Right hindlimb (tissue), 1 donor: ENCODE measurements around the gene SH2D1B.

Source experiments
- DNase-seq: peaks from one replicate; pipeline ENCODE4 v3.0.0-alpha.2; 2018

Gene SH2D1B

DNA sequence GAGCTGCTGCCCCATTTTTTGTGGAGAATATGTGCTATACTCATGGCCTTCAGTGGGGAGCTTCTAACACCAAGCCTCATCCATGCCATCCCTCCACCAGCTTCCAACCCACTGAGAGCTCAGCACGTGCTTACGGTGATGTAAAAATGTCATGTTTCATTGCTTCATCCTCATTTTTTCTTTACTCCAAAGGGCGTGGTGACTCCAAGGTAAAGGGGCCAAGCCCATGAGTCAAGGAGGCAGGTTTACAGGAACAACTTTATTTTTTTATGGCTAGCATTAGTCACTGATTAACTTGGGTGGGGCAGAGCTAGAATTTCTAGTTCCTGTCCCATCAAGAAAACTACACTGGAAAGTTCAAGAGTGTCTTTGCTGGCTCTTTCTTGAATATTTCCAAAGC is 30.6 kb downstream of the SH2D1B start, which contains the start of gene C1orf226:
C1orf226 (plus strand) TSS at position 346 of the 400 bp plus-strand sequence. CDS start 174 bp downstream, outside the sequence.
- no peak for DNase-seq

DNA sequence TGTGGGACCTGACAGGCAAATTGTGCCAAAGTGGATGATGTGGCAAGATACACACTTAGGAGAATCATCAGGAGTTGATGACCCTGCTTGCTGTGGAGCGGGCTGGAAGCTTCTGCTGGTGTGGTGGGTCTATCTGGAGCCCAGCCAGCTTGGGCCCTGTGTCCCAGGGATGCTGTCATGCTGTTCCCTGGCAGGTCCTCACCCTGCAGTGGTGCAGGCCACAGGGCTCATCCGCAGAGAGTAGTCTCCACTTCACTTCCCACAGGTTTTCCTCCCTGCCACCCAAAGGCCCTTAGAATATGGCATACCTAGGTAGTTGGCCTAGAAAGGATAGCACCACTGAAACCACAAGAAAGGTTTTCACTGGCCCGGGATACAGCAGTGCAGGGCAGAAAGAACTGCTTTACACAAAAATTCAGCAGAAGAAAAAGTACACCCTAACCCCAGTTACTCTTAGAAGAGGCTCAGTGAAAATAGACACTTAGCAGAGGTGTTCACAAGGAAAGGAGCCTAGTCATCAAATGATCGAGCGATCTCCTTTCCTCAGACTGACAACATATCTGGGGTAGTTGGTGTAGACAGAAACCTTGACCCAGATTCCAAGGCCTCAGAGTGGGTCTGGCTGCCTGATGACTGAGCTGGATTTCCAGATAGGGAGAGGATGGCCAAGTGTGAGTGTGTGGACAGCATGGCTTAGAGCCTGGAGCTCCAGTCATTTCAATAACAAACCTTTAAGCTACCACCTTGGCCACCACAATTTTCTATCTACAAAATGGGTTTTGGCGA is 31.7 kb downstream of the SH2D1B start:
- DNase-seq = no peak

DNA sequence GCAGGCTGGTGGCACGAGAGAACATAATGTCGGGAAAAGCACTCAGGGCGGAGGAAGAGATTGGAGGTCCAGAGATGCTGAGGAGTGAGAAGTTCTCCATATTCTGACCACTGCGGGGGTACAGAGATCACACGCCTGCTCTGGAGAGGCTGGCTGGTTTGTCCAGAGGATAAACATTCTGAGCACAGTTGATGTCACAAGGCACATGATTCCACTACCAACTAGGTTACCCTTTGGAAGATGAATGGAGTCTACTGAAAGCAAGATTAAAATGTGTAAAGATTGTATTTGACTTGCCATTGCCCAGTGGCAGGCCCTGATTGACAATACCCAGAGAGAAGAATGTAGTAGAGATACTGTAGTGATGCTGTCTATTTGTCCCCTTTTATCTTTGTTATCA is 35.2 kb downstream of the SH2D1B start, which contains the start of gene SPATA46:
SPATA46 (minus strand) TSS at position 164 of the 400 bp plus-strand sequence; CDS start at position 100, 64 bp downstream.
- DNase-seq = no peak

DNA sequence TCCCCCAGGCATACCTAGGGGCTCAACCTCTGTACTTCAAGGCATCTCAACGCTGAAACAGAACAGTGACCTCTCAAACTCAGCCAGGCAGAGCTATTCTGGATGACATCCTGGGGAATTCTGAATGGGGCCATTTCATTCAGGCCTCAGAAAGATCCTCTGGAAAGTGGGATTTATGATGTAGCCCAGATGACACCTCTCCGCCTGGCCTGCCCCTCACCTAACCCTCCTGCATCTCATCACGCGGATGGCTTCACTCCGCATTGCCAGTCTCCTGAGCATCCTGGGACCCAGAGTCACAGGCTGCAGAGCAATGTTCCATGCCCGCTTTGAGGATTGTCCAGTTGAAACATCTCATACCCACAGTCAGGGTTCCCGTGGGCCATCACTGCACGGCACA is 36.5 kb downstream of the SH2D1B start:
- DNase-seq = no peak

DNA sequence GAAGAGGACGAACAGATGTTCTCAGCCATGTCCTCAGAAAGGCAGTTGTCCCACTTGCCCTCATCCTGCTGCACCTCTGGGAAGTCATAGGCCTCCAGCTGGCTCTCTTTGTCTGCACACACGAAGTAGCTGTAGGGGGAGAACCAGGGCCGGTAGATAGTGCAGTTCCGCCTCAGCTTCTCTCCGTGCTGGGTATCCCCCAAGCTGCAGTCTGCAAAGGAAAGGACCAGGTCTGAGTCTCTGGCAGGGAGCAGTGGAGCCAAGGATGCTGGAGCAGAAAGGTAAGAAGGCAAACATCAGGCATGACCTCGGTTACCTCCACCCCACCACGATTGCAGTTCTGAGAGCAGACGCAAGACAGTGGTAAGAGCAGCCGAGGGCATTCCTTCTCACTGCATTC is 37.5 kb downstream of the SH2D1B start:
- DNase-seq = no peak

DNA sequence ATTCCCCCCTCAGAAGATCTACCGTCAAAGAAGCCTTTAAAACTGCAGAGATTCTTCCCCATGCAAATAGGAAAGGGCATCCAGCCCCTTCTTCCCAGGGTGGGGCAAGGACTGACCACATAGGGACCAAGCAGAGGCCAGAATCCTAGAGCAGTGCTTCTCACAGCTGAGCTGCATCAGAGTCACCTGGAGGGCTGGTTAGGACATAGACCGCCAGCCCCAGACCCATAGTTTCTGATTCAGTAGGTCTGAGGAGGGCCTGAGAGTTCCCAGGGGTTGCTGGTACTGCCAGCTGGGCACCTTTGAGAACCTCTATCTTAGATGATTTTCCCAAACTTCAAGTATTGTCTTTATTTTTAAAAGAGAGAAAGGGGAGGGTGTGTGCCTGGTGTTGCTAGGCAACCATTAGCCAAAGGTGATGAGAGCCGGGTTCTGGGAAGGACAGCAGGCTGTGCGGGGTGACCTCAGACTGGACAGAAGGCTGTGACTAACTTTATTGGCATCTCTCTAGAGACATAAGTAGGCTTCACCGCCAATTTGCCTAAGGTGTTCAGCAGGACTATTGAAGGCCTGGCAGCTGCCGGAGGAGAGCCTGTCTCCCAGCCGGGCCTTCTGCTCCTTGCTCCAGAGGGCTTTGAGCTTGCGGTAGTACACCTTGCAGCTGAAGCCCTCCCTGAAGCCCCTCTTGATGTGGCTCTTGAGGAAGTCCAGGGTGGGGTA is 38.2 kb downstream of the SH2D1B start:
- no peak for DNase-seq

DNA sequence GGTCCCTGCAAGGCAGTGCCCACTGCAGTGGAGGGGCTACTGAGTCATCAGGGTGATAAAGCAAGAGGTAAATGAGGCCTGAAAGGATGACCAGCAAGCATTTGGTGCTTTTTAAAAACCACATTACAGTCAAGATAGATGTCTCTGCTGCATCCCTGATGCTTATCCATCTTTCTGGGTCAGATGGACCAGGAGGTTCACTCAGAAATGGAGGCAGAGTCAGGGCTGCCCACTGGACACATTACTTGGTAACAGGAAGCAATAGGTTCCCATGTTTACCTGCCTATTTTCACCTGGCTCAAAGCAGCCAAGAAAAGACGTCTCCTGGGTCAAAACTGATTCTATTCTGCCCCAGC is 38.9 kb downstream of the SH2D1B start:
- no peak for DNase-seq

DNA sequence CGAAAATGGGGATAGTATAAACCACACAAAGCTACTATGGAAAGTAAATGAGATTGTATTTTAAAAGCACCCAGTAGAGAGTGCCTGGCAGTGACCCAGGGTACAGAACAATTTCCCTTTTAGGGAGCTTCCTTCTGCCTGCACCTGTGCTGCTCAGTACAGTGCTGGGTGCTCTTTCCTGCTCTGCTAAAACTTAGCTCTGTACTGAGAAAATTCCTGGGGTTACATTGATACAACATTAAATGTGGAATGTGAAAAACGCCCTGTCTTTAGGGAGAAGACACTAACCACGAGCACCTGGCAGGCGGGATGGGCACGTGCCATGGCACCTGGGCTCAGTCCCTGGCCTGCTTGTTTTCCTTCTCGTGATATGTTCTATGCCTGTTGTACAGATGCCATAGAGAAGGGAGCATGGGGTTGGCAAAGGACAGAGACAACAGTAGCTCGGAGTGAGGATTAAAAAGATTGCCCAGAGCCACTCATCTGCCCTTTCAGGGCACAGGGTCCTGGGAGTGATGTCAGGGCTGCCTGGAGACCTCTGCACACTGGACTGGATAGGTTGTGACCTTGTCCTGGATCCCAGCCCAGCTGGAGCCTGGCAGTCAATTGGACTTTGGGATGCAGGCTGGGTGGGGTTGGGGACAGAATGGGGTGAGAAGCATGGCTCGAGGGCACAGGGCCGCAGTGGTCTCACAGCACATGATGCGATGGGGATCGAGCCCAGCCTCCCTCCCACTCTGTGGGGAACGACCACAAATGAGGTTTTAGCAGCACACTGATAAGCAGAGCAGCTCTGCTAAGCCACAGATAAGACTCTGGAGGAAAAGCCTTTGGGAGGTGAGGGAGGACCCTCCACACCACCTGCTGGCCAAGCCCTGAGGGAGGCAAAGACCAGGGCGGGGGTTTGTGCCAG is 39.5 kb downstream of the SH2D1B start:
- no peak for DNase-seq

DNA sequence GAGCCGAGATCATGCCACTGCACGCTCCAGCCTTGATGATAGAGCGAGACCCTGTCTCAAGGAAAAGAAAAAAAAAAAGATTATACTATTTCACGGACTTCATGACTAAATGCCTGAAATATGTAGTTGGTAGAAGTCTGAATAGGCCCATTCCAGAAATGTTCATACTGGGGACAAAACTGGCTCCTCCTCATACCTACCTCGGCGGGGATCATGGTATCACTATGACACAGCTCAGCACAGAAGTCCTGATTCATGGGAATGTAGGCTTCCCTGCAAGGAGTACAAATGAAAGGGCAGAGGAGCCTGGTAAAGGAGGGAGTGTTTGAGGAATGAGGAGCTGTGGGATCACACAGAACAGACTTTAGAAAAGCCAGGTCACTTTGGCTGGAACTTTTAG is 40.3 kb downstream of the SH2D1B start:
- DNase-seq = no peak

DNA sequence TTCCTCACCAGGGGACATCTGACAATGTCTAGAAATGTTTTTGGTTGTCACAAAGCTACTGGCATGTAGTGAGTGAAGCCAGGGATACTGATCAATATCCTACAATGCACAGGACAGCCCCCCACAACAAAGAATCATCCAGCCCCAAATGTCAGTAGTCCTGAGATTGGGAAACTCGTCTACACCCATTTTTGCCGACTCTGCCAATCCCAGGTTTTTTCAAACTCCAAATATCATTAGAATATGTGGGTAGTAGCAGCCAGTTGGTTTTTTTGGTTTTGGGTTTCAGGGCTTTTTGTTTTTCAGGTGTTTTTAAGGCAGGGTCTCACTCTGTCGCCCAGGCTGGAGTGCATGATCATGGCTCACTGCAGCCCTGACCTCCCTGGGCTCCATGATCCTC is 41.2 kb downstream of the SH2D1B start:
- no peak for DNase-seq

DNA sequence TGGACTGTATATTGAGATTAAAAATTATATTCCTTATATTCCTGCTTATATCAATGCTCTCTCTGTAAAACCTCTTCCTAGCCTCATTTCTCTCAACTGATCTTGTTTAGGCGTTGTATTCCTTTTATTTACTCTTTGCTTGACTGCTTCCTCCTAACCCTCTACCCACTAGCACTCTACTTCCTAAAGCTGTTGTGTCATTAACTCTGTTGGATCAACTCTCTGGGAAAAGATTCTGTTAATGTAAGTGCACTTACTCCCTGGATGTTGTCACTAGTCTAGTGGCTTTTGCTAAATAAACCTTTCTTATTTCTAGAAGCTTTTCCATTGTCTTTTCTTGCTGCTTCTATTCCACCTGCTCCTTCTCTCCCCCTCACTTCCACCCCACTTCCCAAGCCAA is 41.8 kb downstream of the SH2D1B start:
- DNase-seq = no peak

DNA sequence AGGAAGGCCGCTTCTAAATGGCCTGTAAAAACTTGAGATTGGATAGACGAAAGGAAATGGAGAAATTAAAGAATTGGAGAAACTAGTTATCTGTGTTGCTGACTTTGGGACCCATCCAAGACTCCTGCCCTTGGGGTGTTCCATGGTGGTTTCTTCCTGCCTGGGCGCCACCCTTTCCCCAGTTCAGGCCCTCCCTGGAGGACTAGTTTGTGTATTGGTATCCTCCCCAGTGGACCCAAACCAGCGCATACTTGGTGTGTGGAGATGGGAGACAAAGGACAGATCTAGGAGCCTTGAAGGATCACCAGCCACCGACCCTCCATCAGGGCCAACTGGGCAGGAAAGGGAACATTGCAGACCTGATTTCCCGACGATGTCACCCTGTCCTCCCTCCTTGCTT is 42.4 kb downstream of the SH2D1B start:
- no peak for DNase-seq

DNA sequence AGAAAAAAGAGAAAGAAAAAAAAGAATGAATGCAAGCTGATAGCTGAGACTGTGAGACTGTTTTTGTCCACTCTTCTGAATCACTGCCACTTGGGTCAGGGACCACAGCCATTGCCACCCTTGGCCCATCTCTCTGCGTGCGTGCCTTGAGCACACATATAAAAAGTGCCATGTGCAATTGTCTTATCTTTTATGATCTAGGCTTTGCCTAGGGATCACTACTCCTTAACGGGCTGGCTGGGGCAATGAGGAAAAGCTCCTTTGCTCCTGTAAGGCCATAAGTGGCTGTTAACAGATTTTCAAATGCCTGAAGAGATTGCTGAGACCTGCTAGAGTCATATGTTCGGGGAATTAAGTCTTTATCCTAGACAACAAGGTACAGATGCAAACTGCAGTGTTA is 43.5 kb downstream of the SH2D1B start:
- no peak for DNase-seq

DNA sequence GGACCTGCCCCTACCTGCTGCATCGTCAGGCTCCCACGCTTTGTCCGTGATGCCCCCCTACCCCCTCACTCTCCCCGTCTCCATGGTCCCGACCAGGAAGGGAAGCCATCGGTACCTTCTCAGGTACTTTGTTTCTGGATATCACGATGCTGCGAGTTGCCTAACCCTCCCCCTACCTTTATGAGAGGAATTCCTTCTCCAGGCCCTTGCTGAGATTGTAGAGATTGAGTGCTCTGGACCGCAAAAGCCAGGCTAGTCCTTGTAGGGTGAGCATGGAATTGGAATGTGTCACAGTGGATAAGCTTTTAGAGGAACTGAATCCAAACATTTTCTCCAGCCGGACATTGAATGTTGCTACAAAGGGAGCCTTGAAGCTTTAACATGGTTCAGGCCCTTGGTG is 44.2 kb downstream of the SH2D1B start:
- DNase-seq = no peak

DNA sequence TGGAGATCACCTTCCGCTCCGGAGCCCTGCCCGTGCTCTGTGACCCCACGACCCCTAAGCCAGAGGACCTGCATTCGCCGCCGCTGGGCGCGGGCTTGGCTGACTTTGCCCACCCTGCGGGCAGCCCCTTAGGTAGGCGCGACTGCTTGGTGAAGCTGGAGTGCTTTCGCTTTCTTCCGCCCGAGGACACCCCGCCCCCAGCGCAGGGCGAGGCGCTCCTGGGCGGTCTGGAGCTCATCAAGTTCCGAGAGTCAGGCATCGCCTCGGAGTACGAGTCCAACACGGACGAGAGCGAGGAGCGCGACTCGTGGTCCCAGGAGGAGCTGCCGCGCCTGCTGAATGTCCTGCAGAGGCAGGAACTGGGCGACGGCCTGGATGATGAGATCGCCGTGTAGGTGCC is 44.9 kb downstream of the SH2D1B start:
- DNase-seq = no peak

DNA sequence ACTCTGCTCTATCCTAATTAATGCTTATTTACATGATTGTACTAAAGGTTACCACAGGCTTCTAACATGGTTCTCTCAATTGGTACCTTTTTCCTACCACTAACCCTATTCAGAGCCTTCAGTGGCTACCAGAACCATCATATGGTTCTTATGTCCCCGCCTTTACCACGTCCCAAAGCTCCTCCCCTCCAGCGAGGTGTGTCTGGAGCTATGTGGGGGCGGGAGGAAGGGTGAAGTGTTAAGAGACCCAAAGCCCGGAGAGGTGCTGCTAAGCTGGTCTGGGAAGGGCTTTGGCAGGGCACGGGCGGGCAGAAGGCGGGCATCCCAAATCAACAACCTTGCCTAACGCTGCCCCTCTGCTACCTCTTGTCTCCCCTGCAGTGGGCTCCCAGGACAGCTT is 45.3 kb downstream of the SH2D1B start:
- no peak for DNase-seq

DNA sequence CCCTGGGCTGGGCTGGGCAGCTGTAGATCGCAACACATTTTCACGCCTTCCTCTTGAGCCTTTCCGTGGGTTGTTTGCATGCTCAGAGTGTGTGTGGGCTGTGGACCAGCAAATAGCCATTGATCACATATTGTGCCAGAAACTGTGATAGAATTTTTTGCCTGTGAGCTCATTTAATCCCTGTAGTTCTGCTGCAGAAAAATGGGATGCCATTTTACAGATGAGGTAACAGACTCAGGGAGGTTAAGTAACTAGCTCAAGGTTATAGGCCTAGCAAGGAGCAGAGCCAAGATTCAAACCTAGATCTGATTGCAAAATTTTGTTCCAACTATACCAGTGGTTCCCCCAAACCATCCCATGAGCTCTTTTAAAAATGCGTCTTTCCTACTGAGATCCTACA is 45.8 kb downstream of the SH2D1B start:
- DNase-seq = no peak

DNA sequence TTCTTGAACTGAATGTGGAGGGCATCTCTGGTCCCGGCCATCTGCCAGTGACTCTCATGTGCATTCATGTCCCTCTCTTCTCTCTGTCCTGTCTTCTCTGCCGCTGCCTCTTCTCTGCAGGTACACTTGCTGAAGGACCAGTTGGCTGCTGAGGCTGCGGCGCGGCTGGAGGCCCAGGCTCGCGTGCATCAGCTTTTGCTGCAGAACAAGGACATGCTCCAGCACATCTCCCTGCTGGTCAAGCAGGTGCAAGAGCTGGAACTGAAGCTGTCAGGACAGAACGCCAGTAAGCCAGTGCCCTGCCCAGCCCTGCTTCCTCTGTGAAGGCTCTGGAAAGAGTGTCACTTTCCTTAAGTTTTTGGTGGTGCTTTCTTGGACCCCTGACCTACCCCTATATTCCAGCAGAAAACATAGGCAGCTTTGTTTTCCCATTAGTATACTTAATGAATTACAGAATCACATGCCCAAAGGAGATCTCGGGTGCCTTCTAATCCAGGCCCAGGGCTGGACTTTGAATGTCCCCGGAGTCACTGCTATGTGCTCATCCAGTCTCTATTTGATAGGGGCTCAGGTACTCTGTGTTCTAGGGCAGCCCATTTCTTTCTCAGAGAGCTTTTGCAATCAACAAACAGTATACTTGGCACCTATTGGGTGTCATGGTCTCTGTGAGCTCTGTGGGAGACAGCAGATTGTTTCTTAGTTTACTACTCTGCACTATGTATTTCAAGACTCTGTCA is 46.5 kb downstream of the SH2D1B start:
- DNase-seq = no peak

DNA sequence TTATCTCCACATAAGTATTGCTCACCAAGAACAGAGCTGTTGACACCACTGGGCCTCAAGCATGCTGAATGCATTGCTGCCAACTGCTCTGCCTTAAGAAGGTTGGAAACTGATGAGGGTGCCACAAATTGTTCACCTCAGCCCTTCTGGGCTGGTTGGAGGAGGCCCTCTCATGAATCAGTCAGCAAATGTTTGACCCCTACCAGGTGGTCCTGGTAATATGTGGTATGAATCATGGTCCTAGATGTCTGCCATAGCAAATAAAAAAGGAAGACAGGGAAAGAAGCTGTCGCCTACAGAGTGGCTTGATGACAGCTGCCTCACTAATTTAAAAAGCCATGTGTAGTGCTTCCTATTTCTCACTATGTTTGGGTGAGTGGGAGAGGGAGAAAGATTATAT is 47.4 kb downstream of the SH2D1B start:
- DNase-seq = no peak

DNA sequence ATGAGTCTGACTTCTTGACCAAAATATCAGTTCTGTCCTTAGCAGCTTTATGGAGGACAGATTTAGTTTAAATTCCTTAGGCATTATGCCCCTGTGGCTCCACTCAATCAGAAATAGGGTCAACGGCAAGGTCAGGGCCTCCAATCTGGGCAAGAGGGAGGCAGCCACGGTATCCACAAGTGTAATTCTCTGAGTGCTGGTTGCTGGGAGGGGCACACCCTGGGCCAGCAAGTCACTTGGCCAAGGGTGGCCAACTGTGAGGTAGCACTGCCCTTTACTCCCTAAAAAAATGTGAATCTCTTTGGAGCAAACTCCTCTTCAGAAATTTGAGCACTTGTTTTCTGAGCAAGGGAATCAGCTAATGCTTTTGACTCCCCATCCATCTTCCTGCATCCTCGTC is 48.1 kb downstream of the SH2D1B start:
- DNase-seq = no peak

DNA sequence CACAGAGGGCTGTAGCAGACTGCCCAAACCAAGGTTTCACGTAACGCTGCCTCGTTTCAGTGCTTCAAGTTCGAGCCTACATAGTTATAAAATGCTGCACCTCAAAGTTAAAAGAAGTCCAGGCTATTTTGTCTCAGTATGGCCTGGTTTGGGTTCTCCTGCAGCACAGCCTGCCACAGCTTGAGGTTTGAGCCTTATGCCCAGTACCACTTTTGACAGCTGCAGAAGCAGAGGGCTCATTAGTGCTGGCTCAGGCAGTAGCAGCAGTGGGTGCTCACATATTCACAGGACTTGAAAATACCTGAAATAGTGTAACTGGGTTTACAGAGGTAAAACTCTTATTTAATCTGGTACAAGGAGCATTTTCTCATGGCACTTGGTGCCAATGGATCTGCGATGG is 50.6 kb downstream of the SH2D1B start:
- no peak for DNase-seq

DNA sequence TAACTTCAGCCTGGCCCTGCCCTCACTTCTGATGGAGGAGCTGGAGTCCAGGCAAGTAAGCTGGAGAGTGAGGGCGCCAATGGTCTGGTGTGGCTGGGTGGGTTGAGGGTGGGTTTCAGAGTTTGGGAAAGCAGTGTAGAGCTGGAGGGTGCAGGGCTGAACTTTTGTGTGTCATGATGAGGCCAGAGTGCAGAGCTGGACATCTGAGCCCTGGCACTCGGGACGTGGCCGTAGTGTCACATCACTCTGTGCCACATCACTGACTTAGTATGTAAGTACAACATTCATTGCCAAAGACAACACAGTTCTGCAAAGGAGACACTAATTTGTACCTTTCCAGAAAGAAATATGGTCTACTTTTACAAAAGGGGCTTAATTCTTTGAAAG is 51.1 kb downstream of the SH2D1B start:
- DNase-seq = no peak
